Measurements from ENCODE around the gene KCNMA1. TPM values are rescaled to one million over a fixed set of nuclear protein-coding genes. Genes with fewer than 3 reads are reported as not detected.

Gene KCNMA1
- total RNA-seq, 1 donor from 2014 or later = 2.2 TPM

DNA sequence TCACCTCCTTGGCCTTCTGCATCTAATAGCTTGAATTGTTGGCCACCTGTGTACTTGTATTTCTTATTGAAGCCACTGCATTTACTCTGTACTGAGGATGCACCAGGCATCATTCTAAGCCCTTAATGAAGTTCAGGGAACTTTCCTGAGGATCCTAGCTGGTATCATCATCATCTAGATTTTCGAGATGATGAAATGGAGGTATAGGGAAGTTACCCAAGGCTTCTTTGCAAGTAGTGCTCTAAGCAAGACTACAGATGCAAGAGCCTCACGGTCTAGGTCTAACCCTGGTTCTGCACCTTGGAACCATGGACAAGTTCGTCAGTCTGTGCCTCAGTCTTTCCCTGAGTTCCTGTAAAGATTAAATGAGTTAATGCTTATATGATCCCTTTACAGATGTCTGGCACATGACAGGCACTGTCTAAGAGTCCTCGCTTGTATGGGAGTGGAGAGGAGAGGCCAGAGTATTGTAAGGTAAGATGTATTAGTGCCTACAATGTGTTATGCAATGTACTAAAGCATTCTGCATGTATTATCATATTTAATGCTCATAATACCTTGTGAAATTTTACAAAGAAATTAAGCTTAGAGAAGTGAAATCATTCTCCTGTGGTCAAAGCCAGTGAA is 145.1 kb downstream of the KCNMA1 start:
- DNase-seq (ENCODE audit: missing footprints) (no peak), ATAC-seq (no peak)
- intact Hi-C loops (cut with DNase I) = loop anchor here (10.0 kb wide), 1 partner anchor 318 kb away; no protein-coding TSS in a partner anchor

DNA sequence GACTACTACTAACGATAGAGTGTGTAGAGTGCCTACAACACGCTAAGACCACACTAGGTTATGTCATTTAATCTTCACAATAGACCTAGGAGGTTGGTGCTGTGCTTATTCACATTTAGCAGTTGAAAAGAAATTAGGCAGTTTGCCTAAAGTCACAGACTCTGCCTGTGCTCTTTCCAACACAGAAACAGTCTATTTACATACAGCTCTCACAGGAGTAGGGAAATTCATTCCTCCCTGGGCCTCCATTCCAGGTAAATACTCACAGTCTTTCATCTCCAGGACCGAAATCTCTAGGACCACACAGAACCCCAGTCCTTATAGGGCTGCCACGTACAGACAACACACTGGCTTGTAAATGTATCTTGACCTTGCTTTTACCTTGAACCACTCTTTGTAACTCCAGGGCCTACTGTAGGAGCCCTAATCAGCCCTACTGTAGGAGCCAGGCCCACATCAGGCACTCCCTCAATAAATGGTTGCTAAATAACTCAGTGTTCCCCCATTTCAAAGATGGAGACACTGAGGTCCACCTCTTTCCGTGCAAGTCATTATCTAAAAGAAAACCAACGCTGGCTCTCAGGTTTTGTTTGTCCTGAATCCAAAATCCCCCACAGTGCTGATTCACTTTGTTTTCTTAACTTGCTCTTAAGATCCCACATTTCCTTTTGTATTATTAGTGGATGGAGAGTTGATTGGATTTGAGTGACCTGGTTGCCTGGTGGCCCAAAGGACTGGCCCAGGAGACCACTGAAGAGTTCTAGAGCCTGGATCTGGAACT is 146.9 kb downstream of the KCNMA1 start:
- no peak for ATAC-seq
- no peak for DNase-seq (ENCODE audit: missing footprints)
- intact Hi-C loops (cut with DNase I) = loop anchor here (10.0 kb wide), 1 partner anchor 316 kb away; no protein-coding TSS in a partner anchor

DNA sequence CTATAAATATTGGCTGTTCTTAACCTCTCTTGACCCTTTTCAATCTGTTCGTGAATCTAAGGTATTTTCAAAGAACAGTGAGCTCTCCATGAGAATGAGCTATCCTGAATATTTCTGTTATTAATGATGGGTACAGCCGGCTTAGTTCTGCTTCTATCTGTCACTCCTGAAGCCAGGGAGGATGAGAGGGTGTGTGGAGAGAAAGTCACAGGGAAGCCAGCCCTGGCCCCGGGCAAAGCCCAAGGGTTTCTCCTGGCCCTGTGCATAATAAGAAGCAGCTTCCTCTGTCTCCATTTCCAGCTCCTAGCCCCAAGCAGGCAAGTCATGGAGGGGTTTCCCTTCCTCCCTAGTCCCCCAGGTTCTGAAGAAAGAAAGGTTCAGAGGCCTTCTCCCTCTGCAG is 151.1 kb downstream of the KCNMA1 start:
- intact Hi-C loops (cut with DNase I) = no loop called here
- ATAC-seq (no peak), DNase-seq (ENCODE audit: missing footprints) (no peak)

DNA sequence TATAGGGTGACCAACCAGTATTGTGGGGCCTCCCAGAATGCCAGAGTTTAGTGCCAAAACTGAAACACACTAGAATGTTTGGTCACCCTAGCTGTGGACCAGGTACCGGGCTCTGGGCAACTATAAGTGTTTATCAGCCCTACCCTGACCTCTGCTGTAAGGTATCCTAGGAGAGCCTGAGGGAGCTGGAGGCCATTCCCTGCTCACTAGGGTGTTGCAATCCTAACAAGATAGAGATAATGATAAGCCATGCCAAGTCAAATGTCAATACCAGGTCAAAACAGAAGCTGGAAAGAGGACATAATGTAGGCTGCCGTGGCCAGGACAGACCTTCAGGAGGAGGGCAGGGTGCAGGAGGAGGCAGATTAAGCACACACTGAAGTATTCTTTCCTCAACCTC is 151.8 kb downstream of the KCNMA1 start:
- no peak for ATAC-seq
- no peak for DNase-seq (ENCODE audit: missing footprints)
- intact Hi-C loops (cut with DNase I) = no loop called here

DNA sequence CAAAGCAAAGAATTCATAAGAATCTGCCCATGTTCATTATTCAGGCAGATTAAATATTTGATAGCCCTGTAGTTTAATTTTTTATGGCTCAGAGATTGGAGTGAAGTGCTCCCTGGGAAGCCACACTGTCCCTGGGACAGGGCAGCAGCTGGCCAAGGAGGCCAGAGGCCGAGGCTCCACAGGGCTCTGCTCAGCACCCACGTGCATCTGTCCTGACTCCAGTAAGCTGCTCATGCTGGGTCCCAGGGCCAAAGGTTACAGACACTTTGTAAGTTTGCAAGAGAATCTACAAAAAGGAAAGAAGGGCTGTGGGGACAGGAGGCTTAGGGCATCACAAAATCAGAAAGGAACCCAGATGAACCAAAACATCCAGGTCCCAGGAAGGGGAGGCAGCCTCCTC is 155.5 kb downstream of the KCNMA1 start:
- intact Hi-C loops (cut with DNase I) = no loop called here
- no peak for ATAC-seq
- DNase-seq (ENCODE audit: missing footprints) = no peak

DNA sequence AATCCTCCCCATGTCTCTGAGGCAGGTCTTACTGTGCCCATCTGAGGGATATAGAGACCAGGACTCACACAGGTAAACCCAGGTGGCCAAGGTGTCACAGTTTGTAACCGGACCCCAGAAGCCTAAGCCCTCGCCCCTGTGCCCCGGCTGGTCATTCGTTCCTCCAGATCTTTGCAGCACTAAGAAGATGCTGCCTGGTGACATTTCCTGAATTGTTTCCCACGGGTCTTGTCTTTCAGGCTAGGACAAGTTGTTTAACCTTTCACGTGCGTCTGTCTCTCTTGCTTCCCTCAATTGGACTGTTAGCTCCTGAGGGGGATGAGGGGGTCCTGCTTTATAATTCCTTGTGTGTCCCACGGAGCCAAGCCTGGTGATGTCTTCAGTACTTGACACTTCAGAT is 158.0 kb downstream of the KCNMA1 start:
- DNase-seq (ENCODE audit: missing footprints) (no peak), ATAC-seq (no peak)
- intact Hi-C loops (cut with DNase I) = no loop called here

DNA sequence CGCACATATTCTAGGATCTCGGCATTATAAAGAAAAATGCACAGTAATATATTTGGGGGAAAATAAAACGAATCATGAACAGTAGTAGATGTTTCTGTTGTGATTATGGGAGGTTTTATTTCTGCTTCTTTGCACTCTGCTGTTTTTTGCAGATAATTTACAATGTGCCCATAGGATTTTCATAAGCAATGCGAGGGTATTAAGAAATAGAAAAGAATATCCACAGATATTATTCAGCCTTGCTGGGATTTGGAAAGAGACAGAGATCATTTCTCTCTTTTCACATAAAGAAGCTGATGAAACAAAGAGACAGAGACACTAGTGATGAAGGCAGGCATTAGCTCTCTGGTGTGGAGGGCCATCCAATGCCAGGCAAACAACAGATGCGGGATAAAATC is 158.6 kb downstream of the KCNMA1 start:
- DNase-seq (ENCODE audit: missing footprints) (no peak), ATAC-seq (no peak)
- intact Hi-C loops (cut with DNase I) = no loop called here

DNA sequence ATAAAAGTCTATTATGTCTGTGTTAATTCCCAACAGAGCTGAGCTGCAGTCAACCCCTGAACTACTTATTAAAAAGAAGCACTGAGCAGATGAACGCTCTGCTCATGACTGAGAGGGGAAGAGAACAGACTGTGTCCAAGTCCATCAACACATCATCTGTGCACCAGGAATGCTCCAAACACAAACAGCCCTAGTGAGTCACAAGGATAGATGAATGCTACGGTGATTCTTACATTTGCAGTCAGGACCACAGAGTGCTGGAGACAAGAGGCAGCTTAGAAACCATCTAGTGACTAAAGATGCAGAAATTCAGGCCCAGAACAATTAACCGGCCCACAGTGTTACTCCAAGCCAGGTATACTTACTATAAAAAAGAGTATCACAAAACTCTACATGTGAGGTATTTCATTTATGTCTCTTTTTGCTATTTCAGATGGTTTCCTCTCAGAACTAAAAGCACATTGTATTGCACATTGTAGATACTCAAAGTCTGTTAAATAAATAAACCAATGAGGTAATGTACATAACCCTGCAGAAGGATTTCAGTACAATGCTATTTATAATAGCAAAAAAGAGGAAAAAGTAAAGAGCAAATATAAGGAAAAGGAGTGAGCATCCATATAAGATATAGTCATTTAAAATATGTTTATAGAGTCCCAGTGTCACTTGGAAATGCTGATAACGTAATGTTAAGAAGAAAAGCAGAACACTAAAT is 159.2 kb downstream of the KCNMA1 start:
- intact Hi-C loops (cut with DNase I) = no loop called here
- ATAC-seq (no peak), DNase-seq (ENCODE audit: missing footprints) (no peak)

DNA sequence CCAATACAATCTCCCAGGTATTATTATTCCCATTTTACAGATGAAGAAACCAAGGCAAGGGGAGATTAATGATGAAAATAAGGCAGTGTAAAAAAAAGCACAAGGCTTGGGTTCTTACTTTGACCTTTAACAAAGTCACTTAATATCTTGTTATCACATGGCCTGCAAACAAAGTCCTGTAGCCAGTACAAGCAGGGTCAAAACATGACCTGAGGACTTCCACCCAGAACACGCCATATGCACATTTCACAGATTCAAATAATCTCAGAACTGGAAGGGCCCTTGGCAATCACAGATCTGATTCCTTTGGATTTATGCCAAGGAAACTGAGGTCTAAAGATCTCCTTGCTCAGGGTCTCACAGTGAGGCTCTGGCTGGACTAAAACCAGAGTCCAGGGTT is 162.1 kb downstream of the KCNMA1 start:
- intact Hi-C loops (cut with DNase I) = no loop called here
- DNase-seq (ENCODE audit: missing footprints) (no peak), ATAC-seq (no peak)

DNA sequence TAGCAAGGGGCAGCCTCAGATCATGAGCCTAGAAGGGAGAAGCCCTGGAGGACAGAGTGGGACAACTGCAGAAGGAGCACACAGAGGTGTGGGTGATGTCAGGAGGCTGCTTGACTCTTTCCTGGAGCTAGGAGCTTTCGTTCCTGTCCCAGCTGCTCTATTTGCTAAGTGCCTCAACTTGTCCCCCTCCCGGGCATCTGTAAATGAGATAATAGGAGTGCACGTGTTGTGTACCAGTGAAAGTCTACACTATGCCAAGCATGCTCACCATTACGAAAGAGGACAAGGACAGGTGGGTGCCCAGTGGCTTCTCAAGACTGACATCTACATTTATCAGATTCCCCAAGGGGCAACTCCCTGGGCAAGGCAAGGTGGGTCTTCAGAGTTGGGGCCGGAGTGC is 162.7 kb downstream of the KCNMA1 start:
- intact Hi-C loops (cut with DNase I) = no loop called here
- ATAC-seq (no peak), DNase-seq (ENCODE audit: missing footprints) (no peak)

DNA sequence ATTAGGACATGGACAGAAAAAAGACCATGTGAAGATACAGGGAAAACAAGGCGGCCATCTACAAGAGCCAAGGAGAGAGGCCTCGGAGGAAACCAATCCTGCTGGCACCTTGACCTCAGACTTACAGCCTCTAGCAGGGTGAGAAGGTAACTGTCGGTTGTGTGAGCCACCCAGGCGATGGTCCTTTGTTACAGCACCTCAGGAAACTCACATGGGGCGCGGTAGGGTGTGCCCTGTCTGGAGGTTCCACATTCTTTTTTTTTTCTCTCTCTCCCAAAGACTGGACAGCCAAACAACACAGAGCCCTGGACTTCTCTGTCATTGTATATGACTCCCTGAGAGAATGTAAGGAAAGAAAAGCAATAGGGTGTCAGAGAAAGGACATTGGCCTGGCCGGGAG is 163.2 kb downstream of the KCNMA1 start:
- intact Hi-C loops (cut with DNase I) = no loop called here
- no peak for DNase-seq (ENCODE audit: missing footprints)
- ATAC-seq = no peak

DNA sequence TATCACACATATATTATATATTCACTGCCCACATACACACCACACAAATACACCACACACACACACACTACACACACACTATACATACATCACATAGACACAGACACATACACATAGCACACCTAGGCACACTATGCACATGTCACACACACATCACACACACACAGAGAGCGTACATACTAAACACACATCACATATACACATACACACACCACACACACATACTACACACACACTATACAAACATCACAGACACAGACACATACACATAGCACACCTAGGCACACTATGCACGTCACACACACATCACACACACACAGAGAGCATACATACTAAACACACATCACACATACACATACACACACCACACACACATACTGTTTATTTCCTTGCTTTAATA is 165.5 kb downstream of the KCNMA1 start:
- DNase-seq (ENCODE audit: missing footprints) (no peak), ATAC-seq (no peak)
- intact Hi-C loops (cut with DNase I) = no loop called here

DNA sequence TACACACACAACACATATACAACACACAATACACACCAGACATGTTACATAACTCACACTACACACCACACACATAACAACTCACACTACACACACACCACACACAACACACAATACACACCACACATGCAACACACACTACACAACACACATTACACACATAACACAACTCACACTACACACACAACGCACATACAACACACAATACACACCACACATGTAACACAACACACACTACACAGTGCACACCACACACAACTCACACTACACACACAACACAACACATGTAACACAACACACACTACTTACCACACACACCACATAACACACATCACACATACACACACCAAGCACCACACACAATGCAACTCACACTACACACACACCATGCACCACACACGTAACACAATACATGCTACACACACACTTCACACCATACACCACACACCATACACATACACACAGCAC is 166.5 kb downstream of the KCNMA1 start:
- ATAC-seq (no peak), DNase-seq (ENCODE audit: missing footprints) (no peak)
- intact Hi-C loops (cut with DNase I) = no loop called here

DNA sequence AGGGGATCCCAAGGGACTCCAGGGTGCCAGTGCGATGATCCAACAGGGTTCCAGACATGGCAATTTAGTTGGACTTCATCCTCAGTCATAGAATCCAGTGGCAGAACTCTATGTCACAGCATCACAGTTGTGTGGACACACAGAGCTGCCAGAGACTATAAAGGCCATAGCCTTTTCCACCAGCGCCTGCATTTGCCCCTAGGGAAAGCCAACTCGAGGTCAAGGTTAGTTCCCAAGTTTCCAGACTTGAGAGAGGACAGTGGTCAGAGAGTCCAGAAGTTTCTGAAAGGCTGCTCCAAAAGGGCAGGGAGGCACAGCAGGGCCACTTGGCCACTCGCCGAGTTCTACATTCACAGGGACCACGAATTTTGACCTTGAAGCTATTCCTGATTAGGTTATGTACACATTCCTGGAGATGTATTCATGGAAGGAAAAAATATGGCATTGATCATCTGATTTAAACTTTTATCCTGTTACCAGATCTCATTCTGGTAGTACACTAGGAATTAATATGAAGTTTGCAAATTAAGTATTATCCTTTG is 170.1 kb downstream of the KCNMA1 start:
- intact Hi-C loops (cut with DNase I) = no loop called here
- no peak for ATAC-seq
- no peak for DNase-seq (ENCODE audit: missing footprints)

DNA sequence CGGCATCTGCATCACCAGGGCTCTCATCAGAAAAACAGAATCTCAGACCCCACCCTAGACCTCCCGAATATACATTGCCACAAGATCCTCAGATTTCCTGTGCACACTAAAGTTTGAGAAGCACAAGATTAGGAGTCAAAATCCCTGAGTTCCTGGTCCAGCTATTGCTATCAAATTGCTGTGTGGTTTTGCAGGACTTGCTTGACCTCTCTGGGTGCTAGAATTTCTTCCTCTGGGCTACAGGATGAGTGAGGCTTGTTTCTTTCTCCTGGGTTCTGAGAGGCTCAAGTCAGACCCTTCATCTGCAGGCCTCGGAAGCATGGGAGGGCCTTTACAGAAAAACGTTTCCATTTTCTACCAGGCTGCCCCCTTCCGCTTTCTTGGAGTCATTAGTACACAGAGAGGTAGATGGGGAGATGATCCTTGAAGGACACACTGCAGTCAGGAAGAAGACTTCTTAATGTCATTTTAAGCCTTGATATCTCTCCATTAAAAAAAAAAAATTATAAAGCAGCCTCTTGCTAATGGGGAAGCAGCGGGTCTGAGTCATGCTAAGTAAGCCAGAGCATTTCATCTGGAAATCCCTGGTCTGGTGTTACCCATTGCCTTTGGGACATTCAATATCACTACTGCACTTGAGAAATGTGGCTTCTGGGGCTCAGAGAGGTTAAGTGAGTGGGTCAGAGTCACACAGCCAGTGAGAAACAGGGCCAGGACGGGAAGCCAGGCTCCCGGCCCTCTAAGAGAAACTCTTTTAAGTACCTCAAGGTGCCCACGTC is 173.5 kb downstream of the KCNMA1 start:
- DNase-seq (ENCODE audit: missing footprints) (no peak), ATAC-seq (no peak)

DNA sequence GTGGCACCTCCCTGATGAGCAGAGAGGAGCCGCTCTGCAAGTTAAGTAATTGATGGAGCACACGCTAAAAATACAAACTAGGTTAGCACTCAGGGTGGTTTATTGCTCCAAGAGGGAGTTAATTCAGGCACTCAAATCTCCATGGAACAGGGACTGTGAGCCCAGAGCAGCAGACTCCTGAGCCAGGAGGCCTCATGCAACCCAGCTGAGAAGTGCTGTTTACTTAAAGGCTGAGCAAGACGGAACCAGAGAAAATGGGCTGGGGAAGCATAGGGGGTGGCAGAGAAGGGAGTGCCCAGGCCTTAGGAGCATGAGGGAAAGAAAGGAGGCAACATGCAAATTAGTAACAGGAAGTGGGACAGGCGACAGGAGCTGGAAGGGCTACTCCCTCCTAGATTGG is 174.1 kb downstream of the KCNMA1 start:
- no peak for DNase-seq (ENCODE audit: missing footprints)
- no peak for ATAC-seq
- intact Hi-C loops (cut with DNase I) = no loop called here

More for the DNA sequence above, 173.5 kb downstream of the KCNMA1 start:
- intact Hi-C loops (cut with DNase I) = no loop called here

DNA sequence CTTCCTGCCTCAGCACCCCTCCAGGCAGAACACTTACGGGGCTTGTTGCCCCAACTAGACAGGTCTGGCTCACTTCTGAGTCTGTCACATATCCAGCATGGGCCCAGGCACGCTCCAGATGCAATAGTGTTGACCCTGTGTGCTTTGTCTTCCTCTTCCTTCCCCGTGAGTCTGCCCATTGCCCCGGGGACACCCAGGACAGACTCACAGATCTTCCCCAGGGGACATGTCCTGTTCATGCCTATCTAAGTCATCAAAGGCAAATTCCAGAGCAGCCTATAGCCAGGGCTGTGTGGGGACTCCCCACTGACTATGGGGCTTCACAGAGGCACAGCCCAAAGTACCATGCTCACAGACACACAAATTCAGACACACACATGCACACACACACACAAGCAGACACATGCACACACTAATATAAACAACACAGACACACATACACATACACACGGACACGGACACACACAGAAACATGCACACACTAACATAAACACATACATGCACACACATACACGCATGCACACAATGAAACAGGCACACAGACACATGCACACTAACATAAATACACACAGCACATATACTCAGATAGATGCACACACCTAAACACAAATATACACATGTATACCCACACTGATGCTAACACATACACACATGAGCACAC is 175.8 kb downstream of the KCNMA1 start:
- intact Hi-C loops (cut with DNase I) = no loop called here
- DNase-seq (ENCODE audit: missing footprints) = no peak
- ATAC-seq = no peak

DNA sequence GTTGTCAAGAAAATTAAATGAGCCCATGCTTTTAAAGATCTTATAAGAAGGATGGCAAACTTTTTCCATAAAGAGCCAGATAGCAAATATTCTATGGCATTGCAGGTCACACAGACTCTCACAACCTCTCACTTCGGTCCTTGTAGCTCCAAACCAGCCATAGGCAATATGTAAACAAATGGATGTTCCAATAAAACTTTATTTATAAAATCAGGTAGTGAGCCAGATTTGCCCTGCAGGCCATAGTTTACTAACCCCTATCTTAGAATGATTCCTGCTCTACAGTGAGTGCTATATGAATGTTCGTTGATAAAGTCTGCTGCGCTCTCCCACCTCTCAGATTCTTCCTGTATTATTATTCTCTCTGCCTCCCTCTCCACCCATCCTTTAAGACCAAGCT is 177.7 kb downstream of the KCNMA1 start:
- no peak for ATAC-seq
- intact Hi-C loops (cut with DNase I) = no loop called here

More for the DNA sequence above, 177.7 kb downstream of the KCNMA1 start:
- DNase-seq (ENCODE audit: missing footprints) = no peak

Data from Right ventricle myocardium inferior (tissue), 1 donor.